Skin epidermis (tissue), 12 donors: ENCODE data around the gene SPATA16.
"Not testable (repeated sequence)": the region's sequence is repeated elsewhere in the genome, so short reads cannot be mapped to it uniquely, and the experiment has no call there.

Experiments
- H3K27ac ChIP-seq, 21 experiments: fragments of 200-600 bp; sonication (generic) in 11 of 21; one replicate each; pipeline ENCODE4 v1.5.0; 2020; ENCODE audit warnings: mild to moderate bottlenecking in 3 of 21, inconsistent platforms in 2 of 21, moderate library complexity in 2 of 21
- H3K4me3 ChIP-seq, 7 experiments: fragments of 200-600 bp; sonication (generic) in 2 of 7; one replicate each; pipeline ENCODE4 v1.5.0; 2020; ENCODE audit warnings: inconsistent platforms in 2 of 7, mild to moderate bottlenecking in 2 of 7, moderate library complexity in 1 of 7

The SPATA16 gene

GRCh38 chr3:173140986-173141385 lies at the start of gene SPATA16:
Gene SPATA16, minus strand, starts transcription at chr3:173141235. Its CDS starts 23,504 bp downstream, at chr3:173117731.
- H3K27ac ChIP-seq = no peak within 1 kb of the TSS
- H3K4me3 ChIP-seq = no peak within 1 kb of the TSS

GRCh38 chr3:173183022-173183421 lies 42.0 kb upstream of the SPATA16 start:
- not testable (repeated sequence) for H3K4me3 ChIP-seq, H3K27ac ChIP-seq

DNA sequence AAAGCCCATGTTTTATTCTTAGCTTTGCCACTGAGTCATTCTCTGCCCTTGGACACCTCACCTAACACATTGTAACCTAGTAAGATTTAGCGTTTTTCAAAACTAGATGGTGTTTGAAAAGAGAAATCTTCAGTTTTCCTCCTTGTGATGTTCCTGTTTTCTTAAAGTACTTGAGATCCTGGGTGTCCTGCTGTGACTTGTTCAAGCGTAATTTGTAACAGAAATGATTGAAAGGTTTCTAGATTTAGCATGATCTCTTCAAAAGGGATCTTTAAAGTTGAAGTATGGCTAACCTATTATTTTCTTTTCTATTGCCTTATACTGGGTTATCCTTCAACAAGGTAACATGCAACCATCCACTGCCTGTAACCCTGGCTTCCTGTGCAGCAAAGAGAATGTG lies 32.6 kb upstream of the SPATA16 start:
- Histone ChIP-seq H3K4me3 (no peak overlapping the region), H3K27ac (no peak overlapping the region)

- H3K27ac ChIP-seq, H3K4me3 ChIP-seq: not testable (repeated sequence)
Observed at GRCh38 chr3:173159139-173159538, 18.1 kb upstream of the SPATA16 start.

- not testable (repeated sequence) for H3K27ac ChIP-seq, H3K4me3 ChIP-seq
Observed at GRCh38 chr3:173156533-173156932, 15.5 kb upstream of the SPATA16 start.

- Histone ChIP-seq H3K27ac (no peak overlapping the region), H3K4me3 (no peak overlapping the region)
Observed at GRCh38 chr3:173153631-173154030, 12.6 kb upstream of the SPATA16 start.

DNA sequence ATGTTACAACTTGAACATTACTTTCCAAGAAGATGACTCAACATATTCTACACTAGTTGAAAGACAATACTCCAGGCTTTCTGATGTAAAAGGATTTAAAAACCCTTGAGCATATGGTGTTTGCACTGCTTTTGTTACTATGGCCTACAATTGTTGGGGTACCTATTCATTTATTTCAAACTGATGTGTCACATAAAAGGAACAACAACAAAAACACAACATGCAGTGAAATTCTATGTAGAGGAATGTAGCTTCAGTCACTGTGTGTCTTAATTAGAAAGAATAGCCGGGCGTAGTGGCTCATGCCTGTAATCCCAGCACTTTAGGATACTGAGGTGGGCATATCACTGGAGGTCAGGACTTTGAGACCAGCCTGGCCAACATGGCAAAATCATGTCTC lies 1.6 kb downstream of the SPATA16 start:
- no peak overlapping the region for H3K4me3 ChIP-seq
- no peak overlapping the region for H3K27ac ChIP-seq

- Histone ChIP-seq H3K4me3 (no peak overlapping the region), H3K27ac (no peak overlapping the region)
Observed at GRCh38 chr3:173138026-173138425, 3.0 kb downstream of the SPATA16 start.

DNA sequence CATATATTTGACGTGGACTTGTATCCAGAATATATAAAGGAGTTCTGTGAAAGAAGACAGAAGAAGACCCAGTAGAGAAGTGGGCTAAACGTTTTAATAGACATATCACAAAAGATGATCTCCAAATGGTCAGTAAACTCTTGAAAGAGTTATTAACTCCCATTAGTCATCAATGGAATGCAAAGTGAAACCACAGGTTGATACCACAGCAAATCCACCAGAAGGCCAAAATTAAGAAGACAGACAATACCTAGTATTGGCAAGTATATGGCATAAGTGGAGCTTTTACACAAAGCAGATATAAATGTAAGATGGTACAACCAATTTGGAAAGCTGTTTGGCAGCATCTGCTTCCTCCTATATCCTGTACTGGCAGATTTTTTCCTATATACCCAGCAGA lies 6.0 kb downstream of the SPATA16 start:
- H3K4me3 ChIP-seq = no peak overlapping the region
- H3K27ac ChIP-seq = no peak overlapping the region

DNA sequence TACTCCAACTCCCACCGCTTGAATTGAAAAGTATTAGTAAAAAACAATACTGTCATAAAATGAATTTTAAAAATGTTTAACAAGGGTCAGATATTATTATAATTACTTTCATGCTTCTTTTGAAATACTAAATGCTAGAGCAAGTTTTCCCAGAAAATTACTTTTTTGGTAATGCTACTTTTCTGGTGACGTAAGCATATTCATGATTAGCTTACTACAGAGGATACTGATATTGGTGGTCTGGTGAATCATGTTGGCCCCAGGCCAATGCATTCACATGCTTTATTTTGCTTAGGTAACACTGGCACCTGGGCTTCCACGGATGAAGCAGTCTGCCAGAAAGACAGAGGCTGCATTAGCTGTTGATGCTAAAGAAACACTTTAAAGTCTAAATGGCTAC lies 12.4 kb downstream of the SPATA16 start:
- Histone ChIP-seq H3K27ac (no peak overlapping the region), H3K4me3 (no peak overlapping the region)

GRCh38 chr3:173111321-173111720 lies 29.7 kb downstream of the SPATA16 start:
- no peak overlapping the region for H3K27ac ChIP-seq

GRCh38 chr3:173109143-173109542 lies 31.9 kb downstream of the SPATA16 start:
- Histone ChIP-seq H3K27ac (no peak overlapping the region), H3K4me3 (no peak overlapping the region)

More at GRCh38 chr3:173111321-173111720, 29.7 kb downstream of the SPATA16 start:
- no peak overlapping the region for H3K4me3 ChIP-seq

DNA sequence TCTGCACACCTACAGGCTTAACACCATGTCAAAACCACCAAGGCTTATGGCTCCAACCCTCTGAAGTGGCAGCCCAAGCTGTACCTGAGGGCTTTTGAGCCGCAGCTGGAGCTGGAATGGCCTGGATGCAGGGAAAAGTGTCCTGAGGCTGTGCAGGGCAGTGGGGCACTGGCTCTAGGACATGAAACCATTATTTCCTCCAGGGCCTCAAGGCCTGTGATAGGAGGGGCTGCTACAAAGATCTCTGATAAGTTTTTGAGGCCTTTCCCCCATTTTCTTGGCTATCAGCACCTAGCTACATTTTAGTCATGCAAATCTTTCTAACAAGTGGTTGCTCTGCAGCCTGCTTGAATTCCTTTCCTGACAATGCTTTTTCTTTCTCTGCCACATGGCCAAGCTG lies 37.6 kb downstream of the SPATA16 start:
- Histone ChIP-seq H3K27ac (no peak overlapping the region), H3K4me3 (no peak overlapping the region)

DNA sequence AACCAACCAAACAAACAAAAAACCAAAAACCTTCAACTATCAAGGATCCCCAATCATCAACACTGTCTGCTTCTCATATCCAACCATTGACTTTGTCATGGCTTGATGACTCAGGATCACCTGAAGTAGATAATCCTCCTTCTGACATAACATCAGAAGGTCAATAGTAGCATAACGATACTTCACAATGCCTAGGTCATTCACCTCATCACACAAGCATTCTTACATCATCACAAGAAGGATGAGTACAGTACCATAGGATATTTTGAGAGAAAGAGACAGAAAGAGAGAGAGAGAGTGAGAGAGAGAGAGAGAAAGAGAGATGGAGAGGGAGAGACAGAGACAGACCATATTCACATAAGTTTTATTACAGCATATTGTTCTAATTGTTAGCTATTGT lies 42.1 kb downstream of the SPATA16 start:
- H3K27ac ChIP-seq = no peak overlapping the region
- no peak overlapping the region for H3K4me3 ChIP-seq

GRCh38 chr3:173096994-173097785 lies 43.8 kb downstream of the SPATA16 start:
- H3K4me3 ChIP-seq = no peak overlapping the region
- H3K27ac ChIP-seq = no peak overlapping the region

DNA sequence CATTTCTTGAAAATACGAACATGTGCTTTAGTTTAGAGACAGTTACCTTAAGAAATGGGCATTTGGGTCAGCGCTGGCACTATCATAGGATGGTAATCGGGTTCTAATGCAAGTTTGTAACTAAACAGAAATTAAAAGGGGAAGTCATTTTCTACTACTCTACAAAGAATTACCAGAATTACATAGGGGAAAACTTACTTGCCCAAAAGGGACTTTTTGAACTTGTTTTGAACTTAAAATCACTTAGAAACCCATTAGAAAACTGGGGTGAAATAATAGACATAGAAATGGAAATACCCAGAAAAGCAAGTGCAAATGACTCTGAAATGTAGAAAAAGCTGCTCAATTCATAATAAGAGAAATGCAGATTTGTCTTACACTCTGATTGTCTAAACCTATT lies 44.9 kb downstream of the SPATA16 start:
- H3K27ac ChIP-seq = no peak overlapping the region
- no peak overlapping the region for H3K4me3 ChIP-seq

- Histone ChIP-seq H3K27ac (no peak overlapping the region), H3K4me3 (no peak overlapping the region)
Observed at GRCh38 chr3:173092038-173092437, 49.0 kb downstream of the SPATA16 start.

- Histone ChIP-seq H3K27ac (no peak overlapping the region), H3K4me3 (no peak overlapping the region)
Observed at GRCh38 chr3:173090492-173090891, 50.5 kb downstream of the SPATA16 start.

GRCh38 chr3:173089283-173089682 lies 51.8 kb downstream of the SPATA16 start:
- Histone ChIP-seq H3K27ac (no peak overlapping the region), H3K4me3 (no peak overlapping the region)

- Histone ChIP-seq H3K4me3 (no peak overlapping the region), H3K27ac (no peak overlapping the region)
Observed at GRCh38 chr3:173078525-173078924, 62.5 kb downstream of the SPATA16 start.

DNA sequence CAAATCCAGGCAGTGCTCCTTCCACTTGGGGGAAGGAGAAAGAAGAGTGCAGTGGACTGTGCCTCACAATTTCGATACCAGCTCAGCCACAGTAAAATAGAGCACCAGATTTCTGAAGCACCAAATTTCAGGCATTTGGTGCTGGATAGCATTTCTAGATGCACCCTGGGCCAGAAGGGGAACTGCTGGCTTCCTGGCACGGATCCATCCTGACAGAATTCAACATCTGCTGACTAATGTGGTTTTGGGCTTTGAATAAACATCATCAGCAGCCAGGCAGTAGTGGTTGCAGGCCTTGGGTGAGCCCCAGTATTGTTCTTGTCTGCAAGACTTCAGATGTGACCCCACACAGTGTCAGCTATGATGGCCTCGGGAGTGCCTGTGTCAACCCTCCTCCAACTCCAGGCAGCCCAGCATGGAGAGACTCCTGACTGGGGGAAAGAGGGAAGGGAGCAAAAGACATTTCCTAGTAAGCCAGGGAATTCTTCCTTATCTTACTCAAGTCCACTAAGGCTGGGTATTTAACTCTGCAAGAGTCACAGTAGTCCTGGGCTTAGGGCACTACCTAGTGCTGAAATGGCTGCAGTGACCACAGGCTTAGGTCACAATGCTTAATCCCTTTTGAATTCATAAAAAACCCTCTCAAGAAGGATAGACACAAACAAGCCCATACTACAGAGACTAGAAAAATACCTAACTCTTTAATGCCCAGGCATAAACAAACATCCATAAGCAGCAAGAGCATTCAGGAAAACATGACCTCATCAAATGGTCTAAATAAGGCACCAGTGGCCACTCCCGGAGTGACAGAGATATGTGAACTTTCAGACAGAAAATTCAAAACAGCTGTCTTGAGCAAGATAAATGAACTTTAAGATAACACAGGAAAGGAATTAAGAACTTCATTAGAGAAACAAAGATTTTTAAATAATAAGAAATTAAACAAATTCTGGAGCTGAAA lies 74.7 kb downstream of the SPATA16 start:
- no peak overlapping the region for H3K4me3 ChIP-seq

More for the DNA sequence above, 74.7 kb downstream of the SPATA16 start:
- H3K27ac ChIP-seq = no peak overlapping the region
